HUES6 (cell line): Measurements from ENCODE around the gene PMS1.

Experiments
- H3K27ac ChIP-seq: 2 replicates; pipeline ENCODE4 v1.7.0; 2013; ENCODE audit warnings: low read depth, mild to moderate bottlenecking, low read length, inconsistent platforms
- H3K27me3 ChIP-seq: 2 replicates; pipeline ENCODE4 v1.6.1; 2013; ENCODE audit warnings: low read length; ENCODE audit not compliant: control insufficient read depth, insufficient read depth
- H3K36me3 ChIP-seq: 2 replicates; pipeline ENCODE4 v1.6.1; 2013; ENCODE audit warnings: low read length; ENCODE audit not compliant: control insufficient read depth, insufficient read depth
- H3K4me1 ChIP-seq: 2 replicates; pipeline ENCODE4 v1.6.1; 2013; ENCODE audit warnings: low read length; ENCODE audit not compliant: control insufficient read depth, insufficient read depth
- H3K4me3 ChIP-seq: 2 replicates; pipeline ENCODE4 v1.5.1; 2013; ENCODE audit warnings: low read depth, low read length
- H3K9ac ChIP-seq: one replicate; pipeline ENCODE4 v1.6.1; 2013; ENCODE audit warnings: mild to moderate bottlenecking, low read length
- H3K9me3 ChIP-seq: 2 replicates; pipeline ENCODE4 v1.6.1; 2013; ENCODE audit warnings: low read depth, low read length; ENCODE audit not compliant: control insufficient read depth, insufficient read depth

Gene PMS1

GRCh38 chr2:189836644-189837043, 52.4 kb downstream of the PMS1 start:
- H3K4me1 ChIP-seq: no peaks in the 10 kb centered on the region
- no peak overlapping the region for H3K27ac ChIP-seq
- H3K27me3 ChIP-seq: no peaks in the 10 kb centered on the region
- H3K36me3 ChIP-seq: peaks cover 8% of the 10 kb centered on the region; the same call in 1 of the 2 replicates
- H3K4me3 ChIP-seq: no peak overlapping the region
- no peaks in the 10 kb centered on the region for H3K9me3 ChIP-seq
- H3K9ac ChIP-seq: no peak overlapping the region

GRCh38 chr2:189837326-189837725, 53.1 kb downstream of the PMS1 start:
- Histone ChIP-seq H3K27ac (no peak overlapping the region), H3K27me3 (no peaks in the 10 kb centered on the region), H3K9ac (no peak overlapping the region), H3K9me3 (no peaks in the 10 kb centered on the region), H3K4me1 (no peaks in the 10 kb centered on the region), H3K36me3 (peaks cover 8% of the 10 kb centered on the region; the same call in 1 of the 2 replicates), H3K4me3 (no peak overlapping the region)

GRCh38 chr2:189841019-189841418, 56.8 kb downstream of the PMS1 start:
- H3K9me3 ChIP-seq: no peaks in the 10 kb centered on the region
- H3K36me3 ChIP-seq: peaks cover 12% of the 10 kb centered on the region; the same call in 1 of the 2 replicates

GRCh38 chr2:189848276-189848675, 64.0 kb downstream of the PMS1 start:
- H3K9me3 ChIP-seq: no peaks in the 10 kb centered on the region
- no peak overlapping the region for H3K4me3 ChIP-seq
- H3K4me1 ChIP-seq: peaks cover 9% of the 10 kb centered on the region; the same call in 1 of the 2 replicates
- no peak overlapping the region for H3K27ac ChIP-seq
- H3K27me3 ChIP-seq: no peaks in the 10 kb centered on the region
- H3K36me3 ChIP-seq: peaks cover 26% of the 10 kb centered on the region
- H3K9ac ChIP-seq: no peak overlapping the region

More at GRCh38 chr2:189841019-189841418, 56.8 kb downstream of the PMS1 start:
- Histone ChIP-seq H3K27ac (no peak overlapping the region), H3K4me1 (no peaks in the 10 kb centered on the region), H3K9ac (no peak overlapping the region), H3K27me3 (no peaks in the 10 kb centered on the region), H3K4me3 (no peak overlapping the region)

- peaks cover 30% of the 10 kb centered on the region for H3K36me3 ChIP-seq
- no peaks in the 10 kb centered on the region for H3K27me3 ChIP-seq
Measured at GRCh38 chr2:189849550-189849949, 65.3 kb downstream of the PMS1 start.

GRCh38 chr2:189851174-189851826, 67.0 kb downstream of the PMS1 start:
- Histone ChIP-seq H3K27ac (no peak overlapping the region), H3K9me3 (no peaks in the 10 kb centered on the region), H3K9ac (no peak overlapping the region), H3K4me3 (no peak overlapping the region), H3K27me3 (no peaks in the 10 kb centered on the region), H3K4me1 (peaks cover 9% of the 10 kb centered on the region; the same call in 1 of the 2 replicates), H3K36me3 (peaks cover 27% of the 10 kb centered on the region)

More at GRCh38 chr2:189849550-189849949, 65.3 kb downstream of the PMS1 start:
- Histone ChIP-seq H3K4me1 (peaks cover 9% of the 10 kb centered on the region; the same call in 1 of the 2 replicates), H3K27ac (no peak overlapping the region), H3K9ac (no peak overlapping the region), H3K9me3 (no peaks in the 10 kb centered on the region), H3K4me3 (no peak overlapping the region)

- H3K9ac ChIP-seq: no peak overlapping the region
- H3K27me3 ChIP-seq: no peaks in the 10 kb centered on the region
- H3K9me3 ChIP-seq: no peaks in the 10 kb centered on the region
- no peak overlapping the region for H3K4me3 ChIP-seq
- no peak overlapping the region for H3K27ac ChIP-seq
- peaks cover 18% of the 10 kb centered on the region for H3K36me3 ChIP-seq
- H3K4me1 ChIP-seq: peaks cover 9% of the 10 kb centered on the region; the same call in 1 of the 2 replicates
Measured at GRCh38 chr2:189854187-189854586, 69.9 kb downstream of the PMS1 start.

- Histone ChIP-seq H3K9ac (no peak overlapping the region), H3K4me1 (peaks cover 9% of the 10 kb centered on the region; the same call in 1 of the 2 replicates), H3K27ac (no peak overlapping the region), H3K36me3 (peaks cover 18% of the 10 kb centered on the region), H3K4me3 (no peak overlapping the region), H3K9me3 (no peaks in the 10 kb centered on the region), H3K27me3 (no peaks in the 10 kb centered on the region)
Measured at GRCh38 chr2:189854940-189855339, 70.7 kb downstream of the PMS1 start.

- no peaks in the 10 kb centered on the region for H3K9me3 ChIP-seq
- H3K4me3 ChIP-seq: no peak overlapping the region
- H3K9ac ChIP-seq: no peak overlapping the region
- no peak overlapping the region for H3K27ac ChIP-seq
- peaks cover 16% of the 10 kb centered on the region for H3K36me3 ChIP-seq
- H3K4me1 ChIP-seq: no peaks in the 10 kb centered on the region
- no peaks in the 10 kb centered on the region for H3K27me3 ChIP-seq
Measured at GRCh38 chr2:189858291-189858690, 74.0 kb downstream of the PMS1 start.

GRCh38 chr2:189860161-189860560, 75.9 kb downstream of the PMS1 start:
- Histone ChIP-seq H3K4me3 (no peak overlapping the region), H3K27me3 (no peaks in the 10 kb centered on the region), H3K36me3 (peaks cover 11% of the 10 kb centered on the region; the same call in 1 of the 2 replicates), H3K4me1 (no peaks in the 10 kb centered on the region), H3K27ac (no peak overlapping the region), H3K9ac (no peak overlapping the region), H3K9me3 (no peaks in the 10 kb centered on the region)

- Histone ChIP-seq H3K27me3 (no peaks in the 10 kb centered on the region), H3K27ac (no peak overlapping the region), H3K9ac (no peak overlapping the region), H3K4me3 (no peak overlapping the region), H3K9me3 (no peaks in the 10 kb centered on the region), H3K36me3 (peaks cover 22% of the 10 kb centered on the region), H3K4me1 (no peaks in the 10 kb centered on the region)
Measured at GRCh38 chr2:189862751-189863150, 78.5 kb downstream of the PMS1 start.
